ENCODE data around the gene SORD.
"Not testable (repeated sequence)": the region's sequence is repeated elsewhere in the genome, so short reads cannot be mapped to it uniquely, and the experiment has no call there.

GRCh38 chr15:45044270-45044669, 21.3 kb downstream of the SORD start:
- not testable (repeated sequence) for TF ChIP-seq POLR2A (IDR thresholded peaks at IDR 0.05; ENCODE audit: low read depth, low read length); CTCF (IDR thresholded peaks at IDR 0.05; ENCODE audit: extremely low read depth in 1 of 2, insufficient read depth in 1 of 2, low read depth in 1 of 2, low read length in 2 of 2); JUN (IDR thresholded peaks at IDR 0.05; ENCODE audit: borderline replicate concordance, insufficient read depth, insufficient read length, low read depth); MAX (IDR thresholded peaks at IDR 0.05; ENCODE audit: insufficient read depth, insufficient read length); POLR2AphosphoS5 (IDR thresholded peaks at IDR 0.05; ENCODE audit: insufficient read depth, low read depth, low read length); MYC (IDR thresholded peaks at IDR 0.05; ENCODE audit: low read depth, low read length); EZH2 (IDR thresholded peaks at IDR 0.05; ENCODE audit: borderline replicate concordance, low read depth, low read length, severe bottlenecking)

All from endothelial cell of umbilical vein (primary cell).